HG03066 (cell line): ENCODE data around the gene GDF2.

ENCODE experiments used
- ATAC-seq: cut with Tn5 transposase; IDR thresholded peaks from one replicate; pipeline ENCODE4 v1.9.1; 2021; ENCODE audit warnings: low read depth; ENCODE audit not compliant: unreplicated experiment

The GDF2 gene

GRCh38 chr10:47331491-47331890 lies 9.2 kb downstream of the GDF2 start:
- ATAC-seq = no peak

GRCh38 chr10:47331954-47332353 lies 9.7 kb downstream of the GDF2 start:
- ATAC-seq = no peak

GRCh38 chr10:47332371-47332770 lies 10.1 kb downstream of the GDF2 start:
- no peak for ATAC-seq

- ATAC-seq = no peak
These were observed 10.7 kb downstream of the GDF2 start for GRCh38 chr10:47332946-47333345.

GRCh38 chr10:47333532-47333931 lies 11.3 kb downstream of the GDF2 start:
- ATAC-seq = no peak

GRCh38 chr10:47334466-47335295 lies 12.4 kb downstream of the GDF2 start:
- no peak for ATAC-seq

GRCh38 chr10:47335906-47336305 lies 13.7 kb downstream of the GDF2 start:
- no peak for ATAC-seq

GRCh38 chr10:47336387-47337134 lies 14.3 kb downstream of the GDF2 start:
- no peak for ATAC-seq

GRCh38 chr10:47337310-47337709 lies 15.1 kb downstream of the GDF2 start:
- no peak for ATAC-seq

- no peak for ATAC-seq
These were observed 17.0 kb downstream of the GDF2 start for GRCh38 chr10:47339186-47339735.

- ATAC-seq = no peak
These were observed 17.7 kb downstream of the GDF2 start for GRCh38 chr10:47339759-47340607.

GRCh38 chr10:47340608-47341170 lies 18.4 kb downstream of the GDF2 start:
- no peak for ATAC-seq

GRCh38 chr10:47344996-47345870 lies 23.0 kb downstream of the GDF2 start:
- no peak for ATAC-seq

GRCh38 chr10:47346581-47347302 lies 24.5 kb downstream of the GDF2 start:
- ATAC-seq = no peak

- ATAC-seq = no peak
These were observed 25.0 kb downstream of the GDF2 start for GRCh38 chr10:47347303-47347675.

GRCh38 chr10:47348138-47348651 lies 25.9 kb downstream of the GDF2 start, which contains the start of gene RBP3:
Gene RBP3 (plus strand): TSS chr10:47348363. CDS start chr10:47348485, 122 bp downstream.
- no peak for ATAC-seq

GRCh38 chr10:47348661-47349470 lies 26.6 kb downstream of the GDF2 start:
- ATAC-seq = no peak

GRCh38 chr10:47349516-47349915 lies 27.3 kb downstream of the GDF2 start:
- no peak for ATAC-seq
